Gastroesophageal sphincter (tissue), 4 donors: Measurements from ENCODE around the gene PLIN4. TPM values are rescaled to one million over a fixed set of nuclear protein-coding genes. Genes with fewer than 3 reads are reported as not detected.

ENCODE experiments used
- ATAC-seq: fragments of 150-250 bp; one replicate; pipeline ENCODE4 v1.9.1; 2016; ENCODE audit warnings: mild to moderate bottlenecking, moderate library complexity
- H3K27ac ChIP-seq, 4 donors: fragments of 200-600 bp; sonication (generic) in 3 of 4; 1 replicate in 3 of 4; 2 replicates in 1 of 4; pipeline ENCODE4 v1.5.1; 2016 to 2019
- H3K27me3 ChIP-seq: fragments of 200-600 bp; sonication (generic); one replicate; pipeline ENCODE4 v1.5.1; 2019
- H3K36me3 ChIP-seq, 2 donors: fragments of 200-600 bp; sonication (generic); one replicate each; pipeline ENCODE4 v1.5.1; 2019; ENCODE audit warnings: control low read depth in 1 of 2
- H3K4me1 ChIP-seq, 3 donors: fragments of 200-600 bp; sonication (generic); 1 replicate in 2 of 3; 2 replicates in 1 of 3; pipeline ENCODE4 v1.5.1; 2016 to 2019; ENCODE audit warnings: control low read depth in 2 of 3
- H3K4me3 ChIP-seq, 2 donors: fragments of 200-600 bp; sonication (generic); one replicate each; pipeline ENCODE4 v1.5.1; 2019; ENCODE audit warnings: mild to moderate bottlenecking in 1 of 2, moderate library complexity in 1 of 2
- H3K9me3 ChIP-seq, 3 donors: fragments of 200-600 bp; sonication (generic); one replicate each; pipeline ENCODE4 v1.5.1; 2017 to 2019; ENCODE audit warnings: control low read depth in 2 of 3
- EP300 ChIP-seq: sonication (generic); formaldehyde crosslinking; IDR thresholded peaks from one replicate; pipeline ENCODE4 v1.6.1; 2017; ENCODE audit warnings: antibody characterized with exemption, mild to moderate bottlenecking
- POLR2A ChIP-seq, 2 donors: fragments of 450-650 bp; IDR thresholded peaks; one replicate each; pipeline ENCODE4 v1.6.1; 2017; ENCODE audit warnings: antibody characterized with exemption in 2 of 2, mild to moderate bottlenecking in 2 of 2, moderate library complexity in 1 of 2
- POLR2AphosphoS5 ChIP-seq: sonication (generic); formaldehyde crosslinking; IDR thresholded peaks from one replicate; pipeline ENCODE4 v1.6.1; 2017; ENCODE audit warnings: antibody characterized with exemption
- WGBS, 2 donors: methylation state at CpG; one replicate each; pipeline ENCODE4 v1.1.5; 2018; ENCODE audit warnings: low coverage in 1 of 2; 5-methylcytosine and 5-hydroxymethylcytosine counted together
- total RNA-seq, 4 donors: library from RNA; depleted of rRNA; stranded (reverse); fragments of >200 nt; gene quantifications; one replicate each; pipeline ENCODE4 v1.1.0, GENCODE V29; 2016
- TF ChIP-seq, protein P1 (sequence below), 4 experiments: fragments of 200-600 bp in 2 of 4; fragments of 450-650 bp in 2 of 4; sonication (generic) in 1 of 4; IDR thresholded peaks; one replicate each; pipeline ENCODE4 v1.5.1; 2017 to 2019; ENCODE audit warnings: antibody characterized with exemption in 4 of 4, mild to moderate bottlenecking in 2 of 4, moderate library complexity in 2 of 4

Gene PLIN4
- total RNA-seq, 4 donors from 2014 or later: 66.0 to 145 (median 87.5) TPM

DNA sequence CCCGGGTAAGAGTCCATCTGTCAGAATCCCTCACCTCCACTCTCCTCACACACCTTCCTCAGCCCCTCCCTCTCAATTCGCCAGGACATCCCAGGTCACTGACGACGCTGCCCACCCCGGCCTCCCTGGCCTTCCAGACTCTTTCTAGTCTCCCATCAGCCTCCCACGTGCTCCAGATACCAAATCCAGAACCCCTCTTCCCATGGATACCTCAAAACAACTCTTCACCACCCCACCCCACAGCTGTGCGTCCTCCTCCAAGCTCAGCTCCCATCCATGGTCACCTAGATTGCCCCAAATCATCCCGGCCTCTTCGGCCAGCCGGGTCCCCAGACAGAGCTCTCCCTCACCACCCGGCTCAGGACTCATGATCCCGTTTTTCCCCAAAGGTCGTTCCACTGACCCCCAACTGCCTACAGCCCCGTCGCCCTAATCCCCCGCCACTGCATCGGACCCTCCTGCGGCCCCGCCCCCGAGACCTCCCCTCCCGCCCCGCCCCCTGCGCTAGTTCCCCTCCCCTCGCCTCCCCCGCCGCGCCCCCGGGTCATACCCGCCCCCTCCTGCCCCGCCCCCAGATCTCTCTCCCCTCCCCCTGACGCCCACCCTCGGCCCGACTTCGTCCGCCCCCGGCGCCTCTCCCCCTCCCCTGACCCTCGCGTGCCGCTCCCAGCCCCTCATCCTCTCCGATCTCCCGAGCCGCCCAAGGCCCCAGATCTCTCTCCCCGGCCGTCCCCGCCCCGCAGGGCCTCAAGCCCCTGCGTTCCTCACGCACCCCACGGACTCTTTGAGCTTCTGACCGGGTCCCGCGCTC is 61.2 kb downstream of the PLIN4 start:
- ATAC-seq: peak; percentile 9
- Histone ChIP-seq H3K27me3 (no peaks in the 10 kb centered on the region), H3K4me1 (peaks cover 0 to 42% (median 13%) of the 10 kb centered on the region in 3 donors), H3K36me3 (peaks cover 0 to 27% of the 10 kb centered on the region in 2 donors), H3K27ac (peak overlapping the region; percentile 66 to 96 (median 88)), H3K9me3 (no peaks in the 10 kb centered on the region), H3K4me3 (peak overlapping the region; percentile 52 to 75)
- no peak for TF ChIP-seq POLR2A (IDR thresholded peaks at IDR 0.05)
- no peak for TF ChIP-seq POLR2AphosphoS5
- no peak for TF ChIP-seq EP300
- TF ChIP-seq, protein P1, sequence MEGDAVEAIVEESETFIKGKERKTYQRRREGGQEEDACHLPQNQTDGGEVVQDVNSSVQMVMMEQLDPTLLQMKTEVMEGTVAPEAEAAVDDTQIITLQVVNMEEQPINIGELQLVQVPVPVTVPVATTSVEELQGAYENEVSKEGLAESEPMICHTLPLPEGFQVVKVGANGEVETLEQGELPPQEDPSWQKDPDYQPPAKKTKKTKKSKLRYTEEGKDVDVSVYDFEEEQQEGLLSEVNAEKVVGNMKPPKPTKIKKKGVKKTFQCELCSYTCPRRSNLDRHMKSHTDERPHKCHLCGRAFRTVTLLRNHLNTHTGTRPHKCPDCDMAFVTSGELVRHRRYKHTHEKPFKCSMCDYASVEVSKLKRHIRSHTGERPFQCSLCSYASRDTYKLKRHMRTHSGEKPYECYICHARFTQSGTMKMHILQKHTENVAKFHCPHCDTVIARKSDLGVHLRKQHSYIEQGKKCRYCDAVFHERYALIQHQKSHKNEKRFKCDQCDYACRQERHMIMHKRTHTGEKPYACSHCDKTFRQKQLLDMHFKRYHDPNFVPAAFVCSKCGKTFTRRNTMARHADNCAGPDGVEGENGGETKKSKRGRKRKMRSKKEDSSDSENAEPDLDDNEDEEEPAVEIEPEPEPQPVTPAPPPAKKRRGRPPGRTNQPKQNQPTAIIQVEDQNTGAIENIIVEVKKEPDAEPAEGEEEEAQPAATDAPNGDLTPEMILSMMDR (IDR thresholded peaks at IDR 0.05): no peak
- 0% methylated on average over 13 to 26 of the region's 53 CpGs for WGBS, 2 donors

DNA sequence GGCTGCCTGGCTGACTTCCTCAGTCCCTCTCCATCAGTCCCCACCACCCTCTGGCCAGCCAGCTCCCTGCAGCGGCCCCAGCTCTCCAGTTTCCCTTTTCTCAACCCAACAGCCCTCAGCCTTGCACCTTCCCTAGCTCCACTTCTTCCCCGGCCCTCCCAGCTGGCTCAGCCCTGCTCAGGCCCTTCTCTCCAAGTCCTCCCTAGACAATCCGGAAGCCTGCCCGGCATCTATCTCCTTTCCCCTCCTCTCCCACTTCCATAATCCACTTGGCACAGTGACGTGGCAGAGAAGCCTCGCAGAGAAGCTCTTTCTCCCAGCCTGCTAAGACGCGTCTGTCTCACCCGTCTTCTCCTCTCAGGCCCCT is 61.8 kb downstream of the PLIN4 start:
- 4 to 7% methylated on average over 3 to 9 of the region's 9 CpGs for WGBS, 2 donors
- peak; percentile 20 for ATAC-seq
- TF ChIP-seq EP300 (no peak), POLR2AphosphoS5 (peak; percentile 17)

DNA sequence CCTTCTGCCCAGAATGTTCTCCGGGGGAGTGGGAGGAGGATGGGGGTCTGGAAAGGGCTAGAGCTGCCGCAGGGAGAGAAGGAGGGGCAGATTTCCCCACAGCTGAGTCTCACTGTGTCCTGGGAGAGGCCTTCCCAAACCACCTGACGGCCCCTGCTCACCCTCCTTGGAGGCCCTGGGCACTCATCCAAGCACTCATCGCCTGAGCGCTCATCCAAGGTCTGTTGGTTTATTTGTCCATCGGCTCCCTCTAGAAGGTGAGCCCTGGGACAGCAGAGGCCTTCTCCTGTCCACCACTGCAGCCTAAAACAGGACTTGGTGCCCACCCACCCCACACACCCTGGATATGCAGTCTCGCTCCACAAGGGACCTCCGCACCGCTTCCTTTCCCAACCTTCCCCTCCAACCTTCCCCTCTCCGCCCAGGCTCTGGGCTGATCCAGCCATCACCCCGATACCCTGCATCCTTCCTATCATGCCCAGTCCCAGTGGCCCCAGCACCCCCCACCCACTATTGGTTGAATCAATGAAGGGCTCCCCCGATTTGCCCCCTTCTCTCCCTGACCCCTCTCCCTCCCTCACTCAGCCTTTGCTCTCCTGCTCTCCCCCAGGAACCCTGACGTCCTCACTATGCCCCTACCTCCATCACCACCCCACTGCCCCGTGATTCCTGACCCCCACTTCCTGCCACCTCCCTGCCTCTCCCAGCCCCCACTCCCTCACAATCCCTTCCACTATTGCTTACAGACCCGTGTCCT is 62.4 kb downstream of the PLIN4 start:
- H3K4me1 ChIP-seq: peaks cover 0 to 42% (median 13%) of the 10 kb centered on the region in 3 donors
- TF ChIP-seq POLR2AphosphoS5: no peak
- TF ChIP-seq, protein P1 (IDR thresholded peaks at IDR 0.05): peak in 1 of 4 experiments; percentile 30
- WGBS, 2 donors: 19 to 23% methylated on average over 5 to 9 of the region's 15 CpGs
- H3K4me3 ChIP-seq: peak overlapping the region in 1 of 2 donors; percentile 75
- peaks cover 0 to 38% of the 10 kb centered on the region in 2 donors for H3K36me3 ChIP-seq
- no peaks in the 10 kb centered on the region for H3K27me3 ChIP-seq
- ATAC-seq: peak; percentile 60
- H3K9me3 ChIP-seq: no peaks in the 10 kb centered on the region
- H3K27ac ChIP-seq: peak overlapping the region; percentile 66 to 96 (median 88)

More for the DNA sequence above, 61.8 kb downstream of the PLIN4 start:
- Histone ChIP-seq H3K4me1 (peaks cover 0 to 42% (median 13%) of the 10 kb centered on the region in 3 donors), H3K36me3 (peaks cover 0 to 33% of the 10 kb centered on the region in 2 donors), H3K9me3 (no peaks in the 10 kb centered on the region), H3K27me3 (no peaks in the 10 kb centered on the region), H3K4me3 (peak overlapping the region; percentile 52 to 75), H3K27ac (peak overlapping the region; percentile 66 to 96 (median 88))

DNA sequence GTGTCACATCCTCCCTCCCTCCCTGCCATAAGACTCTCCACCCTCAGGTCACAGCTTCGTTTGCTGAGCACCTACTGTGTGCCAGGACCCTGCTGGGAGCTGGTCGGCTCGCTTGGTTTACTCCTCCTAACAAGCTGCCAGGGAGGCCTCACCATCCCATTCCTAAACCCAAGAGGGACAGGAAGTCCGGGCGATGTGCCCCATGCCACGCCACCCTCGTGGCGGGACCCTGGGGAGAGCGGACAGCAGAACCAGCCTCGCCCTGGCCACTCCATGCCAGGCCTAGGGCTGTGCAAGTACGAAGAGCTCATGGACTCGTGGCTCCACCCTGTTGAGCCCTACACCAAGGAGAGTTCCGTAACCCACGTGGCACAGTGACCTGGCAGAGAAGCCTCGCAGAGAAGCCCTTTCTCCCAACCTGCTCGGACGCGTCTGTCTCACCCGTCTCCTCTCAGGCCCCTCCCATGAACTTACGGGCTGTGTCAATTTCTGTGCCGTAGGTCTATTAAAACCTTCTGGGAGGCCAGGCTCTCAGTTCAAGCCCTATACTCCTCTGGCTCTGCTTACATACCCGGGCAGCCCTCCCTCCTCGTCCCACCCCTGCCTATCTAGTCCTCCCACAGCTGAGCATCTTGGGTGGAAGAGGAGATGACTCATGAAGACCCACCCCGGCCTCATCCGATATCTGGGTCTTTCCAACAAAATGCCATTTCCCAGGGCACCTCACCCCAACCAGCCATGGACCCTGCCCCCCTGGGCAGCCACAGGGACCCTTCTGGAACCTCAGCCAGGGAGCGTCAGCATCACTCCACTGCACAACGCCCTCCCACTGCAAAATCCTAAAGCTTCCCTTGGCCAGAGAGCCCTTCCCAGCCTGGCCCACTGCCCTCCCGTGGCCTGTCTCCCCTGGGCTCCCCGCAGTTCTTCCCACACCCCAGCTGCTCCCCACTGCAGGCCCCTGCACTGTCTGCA is 63.3 kb downstream of the PLIN4 start:
- H3K27ac ChIP-seq: peak overlapping the region in 3 of 4 donors; percentile 87 to 96 (median 90)
- H3K4me3 ChIP-seq: peak overlapping the region in 1 of 2 donors; percentile 75

More for the DNA sequence above, 63.3 kb downstream of the PLIN4 start:
- peaks cover 0 to 47% of the 10 kb centered on the region in 2 donors for H3K36me3 ChIP-seq
- TF ChIP-seq, protein P1 (IDR thresholded peaks at IDR 0.05): no peak
- no peak for TF ChIP-seq POLR2AphosphoS5
- no peak for TF ChIP-seq EP300
- no peak for TF ChIP-seq POLR2A (IDR thresholded peaks at IDR 0.05)
- 20 to 41% methylated on average over 10 to 13 of the region's 29 CpGs for WGBS, 2 donors
- no peaks in the 10 kb centered on the region for H3K27me3 ChIP-seq
- peak; percentile 19 for ATAC-seq
- H3K9me3 ChIP-seq: no peaks in the 10 kb centered on the region
- H3K4me1 ChIP-seq: peaks cover 0 to 47% (median 13%) of the 10 kb centered on the region in 3 donors
